Panc1 (cell line): ENCODE data around the gene PLK5.

ENCODE experiments used
- POLR2AphosphoS5 ChIP-seq: IDR thresholded peaks from 2 replicates; pipeline ENCODE4 v1.6.1; 2012; ENCODE audit warnings: mild to moderate bottlenecking, low read depth, low read length, moderate library complexity
- TF ChIP-seq, protein P1 (sequence below): fragments of 450-650 bp; IDR thresholded peaks from 2 replicates; pipeline ENCODE4 v1.5.1; 2017; ENCODE audit warnings: mild to moderate bottlenecking

DNA sequence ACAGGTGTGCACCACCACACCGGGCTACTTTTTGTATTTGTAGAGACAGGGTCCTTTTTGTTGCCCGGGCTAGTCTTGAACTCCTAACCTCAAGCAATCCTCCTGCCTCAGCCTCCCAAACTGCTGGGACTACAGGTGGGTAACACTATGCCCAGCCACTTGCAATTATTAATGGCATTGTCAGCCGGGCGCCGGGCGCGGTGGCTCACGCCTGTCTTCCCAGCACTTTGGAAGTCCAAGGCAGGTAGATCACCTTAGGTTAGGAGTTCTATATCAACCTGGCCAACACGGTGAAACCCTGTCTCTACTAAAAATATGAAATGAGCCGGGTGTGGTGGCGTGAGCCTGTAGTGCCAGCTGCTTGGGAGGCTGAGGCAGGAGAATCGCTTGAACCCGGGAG is 47.0 kb downstream of the PLK5 start:
- TF ChIP-seq, protein P1, sequence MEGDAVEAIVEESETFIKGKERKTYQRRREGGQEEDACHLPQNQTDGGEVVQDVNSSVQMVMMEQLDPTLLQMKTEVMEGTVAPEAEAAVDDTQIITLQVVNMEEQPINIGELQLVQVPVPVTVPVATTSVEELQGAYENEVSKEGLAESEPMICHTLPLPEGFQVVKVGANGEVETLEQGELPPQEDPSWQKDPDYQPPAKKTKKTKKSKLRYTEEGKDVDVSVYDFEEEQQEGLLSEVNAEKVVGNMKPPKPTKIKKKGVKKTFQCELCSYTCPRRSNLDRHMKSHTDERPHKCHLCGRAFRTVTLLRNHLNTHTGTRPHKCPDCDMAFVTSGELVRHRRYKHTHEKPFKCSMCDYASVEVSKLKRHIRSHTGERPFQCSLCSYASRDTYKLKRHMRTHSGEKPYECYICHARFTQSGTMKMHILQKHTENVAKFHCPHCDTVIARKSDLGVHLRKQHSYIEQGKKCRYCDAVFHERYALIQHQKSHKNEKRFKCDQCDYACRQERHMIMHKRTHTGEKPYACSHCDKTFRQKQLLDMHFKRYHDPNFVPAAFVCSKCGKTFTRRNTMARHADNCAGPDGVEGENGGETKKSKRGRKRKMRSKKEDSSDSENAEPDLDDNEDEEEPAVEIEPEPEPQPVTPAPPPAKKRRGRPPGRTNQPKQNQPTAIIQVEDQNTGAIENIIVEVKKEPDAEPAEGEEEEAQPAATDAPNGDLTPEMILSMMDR, result no peak
- TF ChIP-seq POLR2AphosphoS5, result no peak
